Activated B cell treated with CpG ODN at 0.5 μM for 24 hours (primary cell): ENCODE results near the gene CREBL2. TPM values are rescaled to one million over a fixed set of nuclear protein-coding genes. Genes with fewer than 3 reads are reported as not detected.

ENCODE experiments used
- ATAC-seq: fragments of 200-7000 bp; cut with Tn5 transposase; one replicate; pipeline ENCODE4 v1.10.0; 2021; ENCODE audit warnings: low read depth, mild to moderate bottlenecking, moderate library complexity
- CTCF ChIA-PET: fragments of 350-600 bp; sonication (Branson Sonifier 250); formaldehyde crosslinking; loops from one replicate; lab custom pipeline; 2021; ENCODE audit warnings: antibody characterized with exemption; lab: Charles Lee
- POLR2A ChIA-PET: fragments of 350-600 bp; sonication (Branson Sonifier 250); formaldehyde crosslinking; loops from one replicate; lab custom pipeline; 2021; ENCODE audit warnings: antibody characterized with exemption; lab: Charles Lee
- DNase-seq: peaks from one replicate; pipeline ENCODE4 v3.0.0; 2022
- H3K27ac Mint-ChIP-seq: one replicate; pipeline ENCODE4 v1.8.0; 2020; ENCODE audit warnings: mixed read lengths
- H3K27me3 Mint-ChIP-seq: one replicate; pipeline ENCODE4 v1.8.0; 2021; ENCODE audit warnings: mixed read lengths
- H3K36me3 Mint-ChIP-seq: one replicate; pipeline ENCODE4 v1.8.0; 2021; ENCODE audit warnings: low read depth, mixed read lengths
- H3K4me1 Mint-ChIP-seq: one replicate; pipeline ENCODE4 v1.8.0; 2021; ENCODE audit warnings: mixed read lengths
- H3K4me3 Mint-ChIP-seq: one replicate; pipeline ENCODE4 v1.8.0; 2020; ENCODE audit warnings: mild to moderate bottlenecking, mixed read lengths
- H3K9me3 Mint-ChIP-seq: one replicate; pipeline ENCODE4 v1.8.0; 2020; ENCODE audit warnings: mixed read lengths
- intact Hi-C: fragments of 100-400 bp; cut with micrococcal nuclease; formaldehyde crosslinking; loops from one replicate; pipeline ENCODE4 v1.15.1; 2024
- total RNA-seq: library from RNA; stranded (reverse); gene quantifications from 2 replicates; pipeline ENCODE4 v1.2.3, GENCODE V29; 2022
- TF ChIP-seq, protein P1 (sequence below): fragments of 200-600 bp; IDR thresholded peaks from one replicate; pipeline ENCODE4 v1.8.0; 2022; ENCODE audit warnings: antibody characterized with exemption, mild to moderate bottlenecking

CREBL2 gene
- total RNA-seq, 1 donor from 2014 or later = 10.1 TPM

DNA sequence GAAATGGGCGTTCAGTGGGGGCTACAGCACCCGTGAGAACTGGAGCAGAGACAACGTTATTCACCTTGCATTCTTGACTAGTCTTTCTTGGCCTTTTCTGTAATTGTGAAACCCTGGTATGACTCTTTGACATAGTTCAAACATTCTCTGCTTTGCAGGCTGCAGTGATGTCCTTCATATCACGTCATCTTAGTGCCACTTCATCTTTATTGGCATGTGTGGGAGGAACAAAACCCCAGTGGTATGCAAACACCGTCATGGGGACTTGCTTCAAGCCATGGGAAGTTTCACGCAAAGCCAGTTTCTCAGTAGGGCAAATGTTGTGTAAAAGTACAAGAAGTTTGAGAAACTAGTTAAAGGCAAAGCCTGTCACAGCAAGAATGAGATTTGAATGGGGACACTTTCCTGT, 28.8 kb upstream of the CREBL2 start:
- intact Hi-C loops = loop anchor here (2.0 kb wide), 1 partner anchor 28 kb away; the partner anchor contains the start of gene CREBL2
- Mint-ChIP-seq H3K4me3 (no peak overlapping the region), H3K27me3 (no peaks in the 10 kb centered on the region), H3K36me3 (no peaks in the 10 kb centered on the region), H3K27ac (no peak overlapping the region), H3K9me3 (peaks cover 3% of the 10 kb centered on the region), H3K4me1 (peaks cover 12% of the 10 kb centered on the region)
- ATAC-seq = peak; percentile 92
- DNase-seq = no peak
- TF ChIP-seq, protein P1, sequence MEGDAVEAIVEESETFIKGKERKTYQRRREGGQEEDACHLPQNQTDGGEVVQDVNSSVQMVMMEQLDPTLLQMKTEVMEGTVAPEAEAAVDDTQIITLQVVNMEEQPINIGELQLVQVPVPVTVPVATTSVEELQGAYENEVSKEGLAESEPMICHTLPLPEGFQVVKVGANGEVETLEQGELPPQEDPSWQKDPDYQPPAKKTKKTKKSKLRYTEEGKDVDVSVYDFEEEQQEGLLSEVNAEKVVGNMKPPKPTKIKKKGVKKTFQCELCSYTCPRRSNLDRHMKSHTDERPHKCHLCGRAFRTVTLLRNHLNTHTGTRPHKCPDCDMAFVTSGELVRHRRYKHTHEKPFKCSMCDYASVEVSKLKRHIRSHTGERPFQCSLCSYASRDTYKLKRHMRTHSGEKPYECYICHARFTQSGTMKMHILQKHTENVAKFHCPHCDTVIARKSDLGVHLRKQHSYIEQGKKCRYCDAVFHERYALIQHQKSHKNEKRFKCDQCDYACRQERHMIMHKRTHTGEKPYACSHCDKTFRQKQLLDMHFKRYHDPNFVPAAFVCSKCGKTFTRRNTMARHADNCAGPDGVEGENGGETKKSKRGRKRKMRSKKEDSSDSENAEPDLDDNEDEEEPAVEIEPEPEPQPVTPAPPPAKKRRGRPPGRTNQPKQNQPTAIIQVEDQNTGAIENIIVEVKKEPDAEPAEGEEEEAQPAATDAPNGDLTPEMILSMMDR = no peak
- ChIA-PET CTCF (no interaction called here), POLR2A (no interaction called here)

- POLR2A ChIA-PET = no interaction called here
- no peaks in the 10 kb centered on the region for H3K36me3 Mint-ChIP-seq
Observed at GRCh38 chr12:12583510-12584178, 28.0 kb upstream of the CREBL2 start.

GRCh38 chr12:12585115-12585863, 26.4 kb upstream of the CREBL2 start:
- ATAC-seq = no peak
- H3K9me3 Mint-ChIP-seq = peaks cover 3% of the 10 kb centered on the region
- ChIA-PET CTCF (no interaction called here), POLR2A (interaction anchor here (0.5 kb wide), 1 partner anchor 312 kb away, joined by 3 read pairs; no protein-coding TSS in a partner anchor)
- H3K27ac Mint-ChIP-seq = no peak overlapping the region
- no peaks in the 10 kb centered on the region for H3K36me3 Mint-ChIP-seq
- TF ChIP-seq, protein P1 = no peak
- no peak for DNase-seq
- H3K4me3 Mint-ChIP-seq = no peak overlapping the region
- peaks cover 7% of the 10 kb centered on the region for H3K27me3 Mint-ChIP-seq
- H3K4me1 Mint-ChIP-seq = peaks cover 12% of the 10 kb centered on the region
- intact Hi-C loops = no loop called here

More at GRCh38 chr12:12583510-12584178, 28.0 kb upstream of the CREBL2 start:
- no peak overlapping the region for H3K27ac Mint-ChIP-seq
- H3K4me3 Mint-ChIP-seq = no peak overlapping the region
- H3K9me3 Mint-ChIP-seq = peaks cover 3% of the 10 kb centered on the region
- H3K4me1 Mint-ChIP-seq = peaks cover 12% of the 10 kb centered on the region
- TF ChIP-seq, protein P1 = no peak
- intact Hi-C loops = loop anchor here (2.0 kb wide), 1 partner anchor 27 kb away; the partner anchor contains the start of gene CREBL2
- H3K27me3 Mint-ChIP-seq = peaks cover under 1% of the 10 kb centered on the region
- no peak for DNase-seq
- CTCF ChIA-PET = no interaction called here
- ATAC-seq = no peak

DNA sequence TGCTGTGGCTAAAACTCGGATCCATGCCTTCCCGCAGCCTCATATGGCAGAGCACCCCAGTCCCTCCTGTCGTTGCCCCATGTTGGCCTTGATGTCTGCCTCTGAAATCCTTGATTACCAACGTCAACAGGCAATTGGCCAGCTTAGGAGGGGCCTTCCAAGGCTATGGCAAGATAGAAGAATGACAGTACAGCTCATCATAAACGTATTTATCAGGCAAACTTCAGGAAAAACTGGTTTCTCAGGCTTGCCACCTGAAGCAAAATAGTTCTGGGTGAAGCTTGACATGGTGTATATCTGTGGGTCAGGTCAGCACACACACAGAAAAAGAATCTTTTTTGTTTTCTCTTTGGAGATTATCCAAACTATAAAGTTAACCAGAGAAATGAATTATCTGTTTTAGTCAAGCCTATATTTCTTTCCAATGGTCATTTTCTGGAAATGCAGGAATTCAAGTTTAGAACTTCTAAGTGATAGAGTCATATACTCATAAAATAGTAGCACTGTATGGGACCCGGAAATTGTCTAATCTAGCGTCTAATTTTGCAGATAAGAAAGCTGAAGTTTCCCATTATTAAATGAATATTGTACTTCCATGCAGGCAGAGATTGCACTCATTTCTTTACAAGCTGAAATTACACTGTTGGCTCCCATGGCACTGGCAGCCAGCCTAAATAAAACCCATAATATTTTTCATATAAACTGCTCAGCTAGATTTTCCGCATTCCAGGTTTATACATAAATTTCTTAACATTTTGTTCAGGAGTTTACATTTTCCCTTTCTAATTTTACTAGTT, 24.6 kb upstream of the CREBL2 start:
- POLR2A ChIA-PET = interaction anchor here (0.6 kb wide), 1 partner anchor 401 kb away, joined by 5 read pairs; no protein-coding TSS in a partner anchor
- Mint-ChIP-seq H3K4me3 (no peak overlapping the region), H3K4me1 (peaks cover 12% of the 10 kb centered on the region), H3K27ac (no peak overlapping the region), H3K9me3 (peaks cover 3% of the 10 kb centered on the region), H3K27me3 (peaks cover 9% of the 10 kb centered on the region), H3K36me3 (no peaks in the 10 kb centered on the region)
- intact Hi-C loops = no loop called here
- DNase-seq (no peak), ATAC-seq (no peak)
- TF ChIP-seq, protein P1 = no peak
- CTCF ChIA-PET = no interaction called here
